ENCODE data around the gene FLYWCH1.

DNA sequence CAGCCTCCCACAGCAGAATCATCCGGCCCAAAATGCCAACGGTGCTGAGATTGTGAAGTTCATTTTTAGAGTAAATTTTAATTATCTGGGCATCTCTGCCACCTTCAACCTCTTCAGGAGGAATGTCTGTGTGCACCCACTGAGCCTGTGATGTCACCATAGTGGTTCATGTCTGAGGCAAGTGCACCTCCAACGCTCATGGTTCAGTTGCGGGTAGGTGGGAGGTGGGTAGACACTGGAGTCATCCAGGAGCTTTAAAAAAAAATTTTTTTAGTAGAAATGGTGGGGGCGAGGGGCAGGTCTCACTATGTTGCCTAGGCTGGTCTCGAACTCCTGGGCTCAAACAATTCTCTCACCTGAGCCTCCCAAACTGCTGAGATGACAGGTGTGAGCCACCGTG lies 1.9 kb downstream of the FLYWCH1 start:
- TF ChIP-seq EZH2 (IDR thresholded peaks at IDR 0.05; ENCODE audit: low read length, missing control alignments): no peak
- TF ChIP-seq, protein P1, sequence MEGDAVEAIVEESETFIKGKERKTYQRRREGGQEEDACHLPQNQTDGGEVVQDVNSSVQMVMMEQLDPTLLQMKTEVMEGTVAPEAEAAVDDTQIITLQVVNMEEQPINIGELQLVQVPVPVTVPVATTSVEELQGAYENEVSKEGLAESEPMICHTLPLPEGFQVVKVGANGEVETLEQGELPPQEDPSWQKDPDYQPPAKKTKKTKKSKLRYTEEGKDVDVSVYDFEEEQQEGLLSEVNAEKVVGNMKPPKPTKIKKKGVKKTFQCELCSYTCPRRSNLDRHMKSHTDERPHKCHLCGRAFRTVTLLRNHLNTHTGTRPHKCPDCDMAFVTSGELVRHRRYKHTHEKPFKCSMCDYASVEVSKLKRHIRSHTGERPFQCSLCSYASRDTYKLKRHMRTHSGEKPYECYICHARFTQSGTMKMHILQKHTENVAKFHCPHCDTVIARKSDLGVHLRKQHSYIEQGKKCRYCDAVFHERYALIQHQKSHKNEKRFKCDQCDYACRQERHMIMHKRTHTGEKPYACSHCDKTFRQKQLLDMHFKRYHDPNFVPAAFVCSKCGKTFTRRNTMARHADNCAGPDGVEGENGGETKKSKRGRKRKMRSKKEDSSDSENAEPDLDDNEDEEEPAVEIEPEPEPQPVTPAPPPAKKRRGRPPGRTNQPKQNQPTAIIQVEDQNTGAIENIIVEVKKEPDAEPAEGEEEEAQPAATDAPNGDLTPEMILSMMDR (conservative IDR thresholded peaks at IDR 0.05 in 1 of 2, IDR thresholded peaks at IDR 0.05 in 1 of 2; ENCODE audit: low read depth in 1 of 2, low read length in 2 of 2): no peak

All from fibroblast of lung (primary cell).